ENCODE data around the gene SLC19A3.
"Not testable (repeated sequence)": the region's sequence is repeated elsewhere in the genome, so short reads cannot be mapped to it uniquely, and the experiment has no call there.

SLC19A3 gene

GRCh38 chr2:227701556-227701955 is 16.3 kb downstream of the SLC19A3 start:
- no peak for DNase-seq

GRCh38 chr2:227696990-227697679 is 20.7 kb downstream of the SLC19A3 start:
- DNase-seq, result no peak

DNA sequence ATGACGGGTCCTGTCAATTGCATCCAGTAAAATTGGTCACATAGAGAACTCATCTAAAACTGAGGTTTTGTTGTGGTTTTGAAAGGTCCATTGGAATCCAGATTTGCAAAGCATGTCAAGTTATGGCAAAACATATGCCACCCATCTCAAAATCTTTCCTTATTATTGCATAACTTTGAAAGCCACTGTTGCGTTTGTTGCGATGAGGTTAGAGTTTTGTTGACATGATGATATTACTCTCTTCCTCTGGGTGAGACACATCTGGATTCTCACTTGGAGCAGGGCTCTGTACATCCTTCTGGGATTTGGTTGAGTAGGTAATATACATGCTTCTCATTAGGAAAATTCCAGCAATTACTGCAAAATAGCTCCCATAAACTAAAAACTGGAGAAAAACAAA is 30.6 kb downstream of the SLC19A3 start:
- DNase-seq, result no peak

DNA sequence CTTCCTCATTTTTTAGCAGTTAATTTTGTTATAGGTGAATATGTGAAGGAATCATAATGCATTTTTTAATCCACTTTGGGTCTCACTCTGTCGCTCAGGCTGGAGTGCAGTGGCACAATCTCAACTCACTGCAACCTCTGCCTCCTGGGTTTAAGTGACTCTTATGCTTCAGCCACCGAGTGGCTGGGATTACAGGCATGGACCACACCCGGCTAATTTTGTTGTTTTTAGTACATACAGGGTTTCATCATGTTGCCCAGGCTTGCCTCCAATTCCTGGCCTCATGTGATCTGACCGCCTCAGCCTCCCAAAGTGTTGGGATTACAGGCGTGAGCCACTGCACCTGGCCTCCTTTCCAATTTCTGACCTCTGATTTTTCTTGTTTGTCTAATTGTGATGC is 33.6 kb downstream of the SLC19A3 start:
- DNase-seq, result no peak

DNA sequence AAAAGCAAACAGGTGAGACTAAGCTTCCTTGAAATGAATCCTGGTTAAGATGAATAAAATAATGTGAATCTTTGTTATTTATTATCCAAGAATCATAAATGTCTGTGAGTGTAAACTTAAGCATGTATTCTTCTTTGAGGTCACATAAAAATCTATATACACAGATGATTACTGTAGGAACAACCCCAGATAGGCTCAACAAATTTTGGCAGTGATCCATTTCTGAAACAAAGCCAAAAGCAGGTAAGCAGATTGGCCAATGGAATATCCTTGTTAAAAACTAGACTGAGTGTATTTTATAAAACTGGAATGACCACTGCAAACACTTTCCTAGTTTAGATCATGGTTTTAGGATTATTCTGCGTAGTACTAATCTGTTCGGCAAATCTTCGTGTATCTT is 39.9 kb downstream of the SLC19A3 start:
- DNase-seq, result no peak

- no peak for DNase-seq
Observed at GRCh38 chr2:227674485-227674884, 43.3 kb downstream of the SLC19A3 start.

DNA sequence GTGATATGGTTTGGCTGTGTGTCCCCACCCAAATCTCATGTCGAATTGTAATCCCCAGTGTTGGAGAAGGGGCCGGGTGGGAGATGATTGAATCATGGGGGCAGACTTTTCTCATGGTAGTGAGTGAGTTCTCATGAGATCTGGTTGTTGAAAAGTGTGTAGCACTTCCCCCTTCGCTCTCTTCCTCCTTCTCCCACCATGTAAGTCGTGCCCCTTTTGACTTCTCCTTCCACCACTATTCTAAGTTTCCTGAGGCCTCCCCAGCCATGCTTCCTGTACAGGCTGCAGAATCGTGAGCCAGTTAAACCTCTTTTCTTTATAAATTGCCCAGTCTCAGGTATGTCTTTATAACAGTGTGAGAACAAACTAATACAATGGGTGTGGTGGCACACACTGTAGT is 44.2 kb downstream of the SLC19A3 start:
- not testable (repeated sequence) for DNase-seq

DNA sequence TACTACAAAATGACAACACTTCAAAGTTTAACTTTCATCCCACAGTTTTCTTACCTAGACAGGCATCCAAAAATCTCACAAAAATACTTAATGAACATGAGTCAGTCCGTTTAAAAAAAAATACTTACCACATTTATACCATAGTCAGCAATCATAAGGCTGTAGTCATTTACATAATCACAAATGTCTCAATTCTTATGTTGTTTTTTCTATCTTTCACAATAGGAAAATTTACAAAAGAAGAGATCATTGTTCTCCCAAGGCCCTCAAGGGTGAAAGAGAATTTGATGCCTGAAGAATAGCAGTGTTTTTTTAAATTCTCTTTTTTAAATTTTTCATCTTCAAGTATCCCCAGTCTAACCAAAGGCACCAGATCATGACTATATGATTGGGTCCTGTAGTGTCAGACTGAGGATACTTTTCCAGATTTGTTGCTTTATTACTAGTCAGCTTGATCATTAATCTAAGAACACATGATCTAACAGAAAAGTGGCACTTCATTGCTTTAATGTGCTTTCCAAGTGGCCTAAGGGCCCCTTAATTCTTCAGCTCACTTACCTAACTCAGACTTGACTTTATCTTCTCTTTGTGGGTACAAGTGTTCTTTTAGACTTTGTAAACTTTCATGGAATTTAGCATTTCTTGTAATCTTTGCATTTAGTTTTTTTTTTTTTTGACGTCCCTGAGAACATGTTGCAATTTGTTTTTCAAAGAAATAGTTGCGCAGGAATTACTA is 46.5 kb downstream of the SLC19A3 start:
- no peak for DNase-seq

DNA sequence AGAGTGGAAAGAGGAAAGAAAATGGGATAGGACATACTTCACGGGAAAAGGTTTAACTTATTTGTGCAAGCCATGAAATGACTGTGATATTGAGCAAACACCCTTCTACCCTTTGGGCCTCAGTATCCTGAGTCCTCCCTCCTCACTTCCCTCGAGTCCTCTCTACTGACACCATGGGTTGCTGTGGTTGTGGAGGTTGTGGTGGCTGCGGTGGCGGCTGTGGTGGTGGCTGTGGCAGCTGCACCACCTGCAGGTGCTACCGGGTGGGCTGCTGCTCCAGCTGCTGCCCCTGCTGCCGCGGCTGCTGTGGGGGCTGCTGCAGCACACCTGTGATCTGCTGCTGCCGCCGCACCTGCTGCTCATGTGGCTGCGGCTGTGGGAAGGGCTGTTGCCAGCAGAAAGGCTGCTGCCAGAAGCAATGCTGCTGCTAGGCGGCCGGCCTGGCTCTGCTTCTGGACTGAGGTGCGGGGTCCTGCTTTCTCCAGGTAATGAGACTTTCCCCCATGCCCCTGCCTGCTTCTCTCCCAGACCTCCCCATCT is 51.1 kb downstream of the SLC19A3 start, which contains the start of gene SCYGR5:
SCYGR5 (plus strand) TSS at position 174 of the 540 bp plus-strand sequence; CDS start at position 174, 0 bp downstream.
- DNase-seq, result not testable (repeated sequence)

DNA sequence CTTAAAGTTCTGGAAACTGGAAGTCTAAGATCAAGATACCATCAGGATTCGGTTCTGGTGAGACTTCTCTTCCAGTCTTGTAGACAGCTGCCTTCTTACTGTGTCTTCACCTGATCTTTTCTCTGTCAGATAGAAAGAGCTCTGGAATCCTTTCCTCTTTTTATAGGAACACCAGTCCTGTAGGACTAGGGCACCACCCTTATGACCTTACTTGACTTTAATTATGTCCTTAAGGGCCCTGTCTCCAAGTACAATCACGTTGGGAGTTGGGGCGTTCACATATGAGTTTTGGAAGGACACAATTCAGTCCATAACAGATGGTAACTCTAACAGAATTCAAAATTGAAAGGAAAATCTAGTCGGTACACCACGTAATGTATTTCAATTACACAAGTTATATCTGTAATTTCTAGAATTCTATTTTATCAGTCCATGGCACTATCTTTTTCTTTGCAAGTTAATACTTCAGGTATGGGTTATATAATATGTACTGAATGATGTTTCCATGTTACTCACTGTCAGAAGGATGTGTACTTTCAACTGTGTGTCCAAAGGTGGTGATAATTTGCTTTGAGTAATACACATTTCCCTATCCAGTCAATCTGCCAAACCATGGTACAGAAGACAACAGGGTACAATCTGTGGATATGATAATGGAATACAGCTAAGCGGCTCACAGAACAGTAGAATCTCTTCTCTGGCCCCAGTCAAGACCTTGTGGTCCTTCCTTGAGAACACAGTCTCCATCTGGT is 52.5 kb downstream of the SLC19A3 start:
- DNase-seq, result no peak

DNA sequence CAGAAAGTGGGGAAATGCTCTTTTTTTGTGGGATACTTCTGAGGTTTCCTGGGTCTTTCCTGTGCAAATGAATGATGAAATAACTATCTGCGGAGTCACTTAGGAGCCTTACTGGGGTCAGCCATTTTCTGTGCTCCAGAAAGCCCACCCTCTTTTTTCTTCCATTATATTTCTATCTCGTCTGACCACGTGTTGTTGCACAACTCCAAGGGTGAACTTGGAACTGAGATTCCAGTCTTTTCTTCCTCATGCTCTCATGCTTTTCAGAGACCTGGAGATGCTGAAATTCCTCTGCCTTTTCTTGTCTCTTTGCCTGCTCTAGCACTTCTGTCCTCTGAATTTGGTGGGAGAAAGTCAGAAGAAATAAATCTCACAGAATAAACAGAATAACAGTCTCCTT is 56.0 kb downstream of the SLC19A3 start:
- no peak for DNase-seq

DNA sequence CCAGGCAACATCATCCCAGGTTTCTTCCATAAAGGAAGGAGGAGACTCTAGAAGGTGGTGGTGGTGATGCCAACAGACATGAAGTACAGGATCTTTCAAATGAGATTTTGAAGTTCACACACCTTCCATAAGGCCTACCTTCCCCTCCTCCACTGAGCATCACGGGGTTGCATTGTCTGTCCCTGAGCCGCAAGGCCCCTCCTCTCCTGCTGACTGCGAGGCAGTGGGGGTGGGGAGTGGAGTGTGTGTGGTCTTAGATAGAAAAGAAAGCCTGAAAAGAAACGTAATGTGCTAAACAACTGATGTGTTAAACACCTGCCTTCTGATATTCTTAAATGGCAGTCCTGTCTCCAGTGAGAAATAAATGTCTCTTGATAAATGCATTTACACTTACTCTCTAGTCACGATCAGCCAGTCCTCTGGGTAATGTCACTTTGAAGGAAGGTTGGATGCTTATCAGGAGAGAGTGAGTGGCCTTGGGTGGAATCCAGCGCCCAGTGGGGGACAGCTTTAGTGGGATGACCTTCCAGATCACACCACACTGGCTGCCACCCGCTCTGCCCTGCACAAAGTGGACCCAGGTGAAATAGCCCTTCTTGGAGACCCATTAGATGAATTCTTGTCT is 56.7 kb downstream of the SLC19A3 start:
- DNase-seq, result no peak

- no peak for DNase-seq
Observed at GRCh38 chr2:227657199-227657845, 60.5 kb downstream of the SLC19A3 start.

DNA sequence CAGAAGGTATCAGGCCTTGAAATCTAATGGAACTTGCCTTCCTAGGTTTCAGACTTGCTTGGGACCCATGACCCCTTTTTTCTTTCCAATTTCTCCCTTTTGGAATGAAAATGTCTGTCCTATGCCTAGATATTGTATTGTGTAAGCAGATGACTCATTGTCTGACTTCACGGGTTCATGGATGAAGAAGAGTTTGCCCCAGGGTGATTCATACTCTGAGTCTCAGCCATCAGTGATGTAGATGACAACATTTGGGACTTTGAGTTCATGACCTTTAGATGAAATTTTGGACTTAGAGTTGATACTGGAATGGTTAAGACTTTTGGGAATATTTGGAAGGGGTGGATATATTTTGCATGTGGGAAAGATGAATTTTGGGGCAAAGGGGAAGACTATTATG is 62.4 kb downstream of the SLC19A3 start:
- DNase-seq, result no peak

- no peak for DNase-seq
Observed at GRCh38 chr2:227654426-227654825, 63.4 kb downstream of the SLC19A3 start.

DNA sequence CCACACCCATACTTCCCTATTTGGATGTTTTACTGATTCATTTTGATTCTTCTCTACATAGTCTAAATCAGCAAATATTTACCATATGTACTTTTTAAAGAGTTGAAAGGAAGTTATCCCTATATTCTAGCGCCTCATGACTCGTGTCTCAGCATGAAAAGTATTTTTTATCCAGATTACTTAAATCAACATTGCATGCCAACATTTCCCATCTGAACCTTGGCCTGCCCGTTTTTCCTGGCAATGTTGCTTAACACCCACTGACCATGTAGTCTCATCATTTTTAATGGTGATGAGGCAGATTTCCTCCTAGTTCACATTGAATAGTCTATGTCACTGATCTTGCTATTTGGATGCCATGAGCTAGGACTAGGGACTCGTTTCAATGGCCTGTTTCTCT is 64.4 kb downstream of the SLC19A3 start:
- no peak for DNase-seq

DNA sequence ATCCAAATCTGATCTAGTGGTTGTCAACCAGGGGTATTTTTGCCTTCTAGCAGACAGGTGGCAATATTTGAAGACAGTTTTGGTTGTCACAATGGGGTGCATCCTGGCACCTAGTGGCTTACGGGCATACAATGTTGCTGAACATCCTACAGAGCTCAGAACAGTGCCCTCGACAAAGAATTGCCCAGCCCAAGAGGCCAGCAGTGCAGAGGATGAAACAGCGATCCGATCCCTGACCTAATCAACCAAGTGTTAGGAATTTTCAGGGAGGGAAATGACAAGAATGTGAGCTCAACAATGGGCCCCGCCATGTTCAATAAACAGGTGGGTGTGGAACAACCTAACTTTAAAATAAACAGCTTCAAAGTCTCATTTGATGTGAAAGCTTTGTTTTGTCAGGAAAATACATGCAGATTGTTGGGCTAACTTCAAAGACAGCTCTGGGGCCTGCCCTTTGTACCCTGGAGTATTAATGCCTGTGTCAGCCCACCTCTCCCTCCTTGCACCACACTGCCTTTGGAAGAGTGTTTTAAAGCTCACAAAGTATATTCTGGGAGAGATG is 73.8 kb downstream of the SLC19A3 start:
- no peak for DNase-seq

- no peak for DNase-seq
Observed at GRCh38 chr2:227642656-227643055, 75.2 kb downstream of the SLC19A3 start.

DNA sequence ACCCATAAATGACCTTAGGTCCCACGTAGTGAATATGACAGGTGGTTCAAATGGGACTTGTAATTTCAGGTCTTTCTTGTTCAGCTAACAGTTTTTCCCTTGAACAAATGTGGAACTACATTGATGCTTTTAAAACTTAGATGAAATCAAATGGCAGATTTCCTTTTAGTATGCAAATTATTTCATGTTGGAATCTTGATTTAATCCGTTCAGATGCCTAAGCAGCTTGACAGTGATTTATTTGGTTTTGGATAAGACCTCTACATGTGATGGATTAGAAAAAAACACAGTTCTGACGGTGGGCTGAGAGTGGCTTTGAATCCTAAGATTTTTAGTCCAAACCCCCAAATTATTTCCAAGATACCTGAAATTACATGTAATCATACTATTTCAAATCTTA is 83.6 kb downstream of the SLC19A3 start:
- no peak for DNase-seq

All from right hindlimb (tissue), 1 donor.